H54 (cell line): ENCODE results near the gene DCTN5.
"Not testable (repeated sequence)": the region's sequence is repeated elsewhere in the genome, so short reads cannot be mapped to it uniquely, and the experiment has no call there.

Experiments
- DNase-seq: peaks from one replicate; pipeline ENCODE4 v3.0.0; 2011; ENCODE audit warnings: low spot score, mixed read lengths; ENCODE audit not compliant: insufficient read length
- FAIRE-seq: peaks from 3 replicates; lab custom pipeline; 2011; peaks lifted over from hg19 to GRCh38; lab: Jason Lieb, UNC
- POLR2A ChIP-seq: IDR thresholded peaks from 2 replicates; pipeline ENCODE4 v1.6.1; 2011; ENCODE audit warnings: low read depth, mild to moderate bottlenecking, low read length

The DCTN5 gene

DNA sequence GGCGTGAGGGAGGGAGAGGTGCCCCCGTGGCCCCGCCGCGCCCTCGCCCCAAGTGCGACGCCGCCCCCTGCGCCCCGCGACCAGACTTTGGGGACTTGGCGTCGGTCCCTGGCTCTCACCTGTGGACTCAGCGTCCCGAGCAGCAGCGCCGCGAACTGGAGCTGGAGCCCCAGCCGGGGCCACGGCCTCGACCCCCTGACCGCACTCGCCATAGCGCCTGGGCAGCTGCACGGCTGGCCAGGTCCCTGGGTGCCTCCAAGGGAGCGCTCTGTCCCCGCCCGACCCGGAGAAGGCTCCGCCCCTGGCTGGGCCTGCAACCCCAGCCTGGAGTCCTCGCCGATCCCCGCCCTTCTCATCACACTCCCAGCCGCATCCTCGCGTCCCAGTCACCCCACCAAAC is 71.7 kb downstream of the DCTN5 start, which contains the start of gene ERN2:
ERN2 (minus strand) TSS at position 247 of the 400 bp plus-strand sequence; CDS start at position 212, 35 bp downstream.
- no peak for TF ChIP-seq POLR2A
- DNase-seq = no peak
- no peak for FAIRE-seq

DNA sequence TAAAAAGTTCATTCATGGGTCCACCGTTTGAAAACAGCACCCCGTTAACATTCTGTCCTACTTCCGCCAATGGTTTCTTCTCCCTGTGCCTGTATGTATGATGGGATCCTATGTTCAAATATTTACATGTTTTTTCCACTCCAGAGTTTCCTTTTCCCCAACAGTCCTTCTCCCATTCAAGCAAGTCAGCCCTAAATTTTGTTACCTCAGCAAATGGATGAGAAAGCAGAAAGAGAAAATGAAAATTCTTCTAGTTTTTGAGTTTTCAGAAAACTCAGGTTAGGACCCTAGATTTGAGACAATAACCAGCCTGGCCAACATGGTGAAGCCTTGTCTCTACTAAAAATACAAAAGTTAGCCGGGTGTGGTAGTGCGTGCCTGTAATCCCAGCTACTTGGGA is 75.2 kb downstream of the DCTN5 start:
- no peak for TF ChIP-seq POLR2A
- DNase-seq (no peak), FAIRE-seq (no peak)

DNA sequence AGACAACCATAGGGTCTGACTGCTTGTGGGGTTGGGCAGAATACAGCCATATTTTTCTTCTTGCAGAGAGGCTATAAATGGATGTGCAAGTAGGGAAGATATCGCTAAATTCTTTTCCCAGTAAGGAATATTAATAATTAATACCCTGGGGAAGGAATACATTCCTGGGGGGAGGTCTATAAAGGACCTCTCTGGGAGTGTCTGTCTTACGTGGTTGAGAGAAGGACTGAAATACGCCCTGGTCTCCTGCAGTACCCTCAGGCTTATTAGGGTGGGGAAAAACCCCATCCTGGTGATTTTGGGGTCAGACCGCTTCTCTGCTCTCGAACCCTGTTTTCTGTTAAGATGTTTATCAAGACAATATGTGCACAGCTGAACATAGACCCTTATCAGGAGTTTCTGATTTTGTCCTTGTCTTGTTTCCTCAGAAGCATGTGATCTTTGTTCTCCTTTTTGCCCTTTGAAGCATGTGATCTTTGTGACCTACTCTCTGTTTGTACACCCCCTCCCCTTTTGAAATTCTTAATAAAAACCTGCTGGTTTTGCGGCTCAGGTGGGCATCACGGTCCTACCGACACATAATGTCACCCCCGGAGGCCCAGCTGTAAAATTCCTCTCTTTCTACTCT is 81.5 kb downstream of the DCTN5 start:
- DNase-seq, FAIRE-seq: not testable (repeated sequence)

DNA sequence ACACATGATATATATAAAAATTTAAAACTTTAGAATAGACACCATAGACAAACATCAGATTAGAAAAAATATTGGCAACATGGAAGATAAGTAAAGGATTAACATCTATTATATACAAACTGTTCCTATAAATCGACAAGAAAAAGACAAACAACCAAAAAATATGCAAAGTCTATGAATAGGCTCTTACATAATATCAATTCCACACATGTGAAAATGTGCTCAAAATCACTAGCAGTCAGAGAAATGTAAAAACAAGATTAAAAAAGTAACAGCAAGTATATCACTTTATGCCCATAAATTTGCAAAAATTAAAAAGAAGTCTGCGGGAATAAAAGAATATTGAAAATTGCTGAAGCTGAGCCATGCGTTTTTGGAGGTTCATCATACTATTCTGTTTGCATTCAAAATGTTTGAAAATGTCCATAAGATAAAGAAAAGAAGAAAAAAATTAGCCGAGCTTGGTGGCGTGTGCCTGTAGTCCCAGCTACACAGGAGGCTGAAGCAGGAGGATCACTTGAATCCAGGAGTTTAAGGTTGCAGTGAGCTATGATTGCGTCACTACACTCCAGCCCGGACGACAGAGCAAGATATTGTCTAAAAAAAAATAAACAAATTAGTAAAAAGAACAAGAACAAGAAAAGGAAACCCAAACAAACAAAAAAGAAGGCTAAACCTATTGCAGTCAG is 83.0 kb downstream of the DCTN5 start:
- DNase-seq (no peak), FAIRE-seq (no peak)
- TF ChIP-seq POLR2A = no peak

DNA sequence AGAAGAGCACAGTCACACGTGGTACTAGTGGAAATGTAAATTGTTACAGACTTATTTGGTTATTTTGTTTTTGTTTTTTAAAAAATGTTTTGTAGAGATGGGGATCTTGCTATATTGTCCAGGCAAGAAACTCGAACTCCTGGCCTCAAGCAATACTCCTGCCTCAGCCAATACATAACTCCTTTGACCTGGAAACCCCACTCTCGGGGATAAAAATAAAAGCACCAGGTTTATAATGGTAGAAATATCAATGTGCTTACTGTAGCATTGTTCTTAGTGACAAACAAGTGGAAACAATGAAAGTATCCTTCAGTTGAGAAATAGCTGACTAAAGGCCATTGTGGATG is 83.5 kb downstream of the DCTN5 start:
- TF ChIP-seq POLR2A = no peak
- FAIRE-seq (no peak), DNase-seq (no peak)

DNA sequence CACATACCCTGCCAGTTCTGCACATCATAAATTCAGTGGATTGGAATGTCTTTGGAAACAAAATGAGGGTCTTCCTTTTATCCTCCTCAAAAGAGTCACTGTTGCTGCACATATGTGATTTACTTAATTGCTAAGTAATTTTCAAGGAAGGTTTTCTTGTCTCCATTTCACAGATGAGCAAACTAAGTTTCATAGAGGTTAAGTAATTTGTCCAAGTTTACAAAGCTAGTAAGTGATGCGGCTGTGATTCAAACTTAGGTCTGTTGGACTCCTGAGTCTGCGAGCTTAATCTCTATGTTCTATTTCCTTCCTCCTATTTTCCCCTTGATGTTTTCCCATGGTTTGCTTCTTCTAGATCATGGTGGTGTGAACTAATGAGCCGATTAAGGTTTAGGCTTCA is 85.4 kb downstream of the DCTN5 start:
- no peak for DNase-seq
- TF ChIP-seq POLR2A = no peak
- FAIRE-seq = no peak
